PC-3 (cell line): ENCODE data around the gene MTG1. TPM values are rescaled to one million over a fixed set of nuclear protein-coding genes. Genes with fewer than 3 reads are reported as not detected.

ENCODE experiments used
- ATAC-seq: fragments of 200-7000 bp; cut with Tn5 transposase; 2 replicates; pipeline ENCODE4 v1.9.1; 2020; ENCODE audit warnings: mild to moderate bottlenecking, moderate library complexity
- BruUV-seq: library from RNA; stranded (reverse); fragments of 400-500 nt; replicated peaks from 2 replicates; lab custom pipeline; 2021; lab: Mats Ljungman, UMichigan
- CTCF ChIA-PET: fragments of 300-600 bp; sonication (Branson Sonifier 250); formaldehyde crosslinking; loops from one replicate; lab custom pipeline; 2022; ENCODE audit warnings: antibody characterized with exemption; lab: Charles Lee
- POLR2A ChIA-PET: fragments of 300-600 bp; sonication (Branson Sonifier 250); formaldehyde crosslinking; loops from one replicate; lab custom pipeline; 2022; ENCODE audit warnings: antibody characterized with exemption; ENCODE audit not compliant: unreplicated experiment; lab: Charles Lee
- DNase-seq: peaks from one replicate; pipeline ENCODE4 v3.0.0-alpha.2; 2015
- H2AFZ ChIP-seq: fragments of 300-600 bp; sonication (generic); 2 replicates; pipeline ENCODE4 v1.6.0; 2016; ENCODE audit warnings: antibody characterized with exemption, low read length
- H3F3A ChIP-seq: fragments of 300-600 bp; sonication (generic); one replicate; pipeline ENCODE4 v1.6.0; 2017; ENCODE audit warnings: antibody characterized with exemption, low read length, control low read depth, mild to moderate bottlenecking; ENCODE audit not compliant: unreplicated experiment
- H3K27ac ChIP-seq: fragments of 300-600 bp; sonication (generic); 2 replicates; pipeline ENCODE4 v1.5.1; 2016; ENCODE audit warnings: mild to moderate bottlenecking, low read length
- H3K27me3 ChIP-seq: fragments of 300-600 bp; sonication (generic); 2 replicates; pipeline ENCODE4 v1.6.1; 2016; ENCODE audit warnings: low read length, mixed read lengths
- H3K36me3 ChIP-seq: fragments of 300-600 bp; sonication (generic); 2 replicates; pipeline ENCODE4 v1.6.1; 2016; ENCODE audit warnings: low read depth, mixed run types, low read length, mixed read lengths
- H3K4me1 ChIP-seq: fragments of 300-600 bp; sonication (generic); 2 replicates; pipeline ENCODE4 v1.5.1; 2016; ENCODE audit warnings: low read length; ENCODE audit not compliant: insufficient read depth
- H3K4me2 ChIP-seq: fragments of 300-600 bp; sonication (generic); 2 replicates; pipeline ENCODE4 v1.6.0; 2016; ENCODE audit warnings: low read length
- H3K4me3 ChIP-seq: fragments of 300-600 bp; sonication (generic); 2 replicates; pipeline ENCODE4 v1.5.1; 2016; ENCODE audit warnings: mild to moderate bottlenecking, low read length, mixed read lengths
- H3K79me2 ChIP-seq: fragments of 300-600 bp; sonication (generic); 2 replicates; pipeline ENCODE4 v1.6.1; 2017; ENCODE audit warnings: low read length, mixed read lengths
- H3K9ac ChIP-seq: fragments of 300-600 bp; sonication (generic); 2 replicates; pipeline ENCODE4 v1.6.0; 2016; ENCODE audit warnings: mild to moderate bottlenecking, low read length
- H3K9me2 ChIP-seq: fragments of 300-600 bp; sonication (generic); replicated peaks from 2 replicates; pipeline ENCODE4 v1.6.1; 2016; ENCODE audit warnings: mixed run types, low read length, mixed read lengths
- H3K9me3 ChIP-seq: fragments of 300-600 bp; sonication (generic); 2 replicates; pipeline ENCODE4 v1.6.1; 2016; ENCODE audit warnings: low read length, mixed read lengths
- H4K20me1 ChIP-seq: fragments of 300-600 bp; sonication (generic); 2 replicates; pipeline ENCODE4 v1.6.1; 2016; ENCODE audit warnings: low read length, mixed read lengths
- CTCF ChIP-seq: fragments of 300-600 bp; sonication (generic); conservative IDR thresholded peaks from 2 replicates; pipeline ENCODE4 v1.5.1; 2017; ENCODE audit warnings: antibody characterized with exemption, low read depth, mild to moderate bottlenecking, low read length
- EZH2 ChIP-seq: fragments of 300-600 bp; sonication (generic); IDR thresholded peaks from one replicate; pipeline ENCODE4 v1.6.1; 2017; ENCODE audit warnings: antibody characterized with exemption, mild to moderate bottlenecking, low read length; ENCODE audit not compliant: unreplicated experiment
- EZH2phosphoT487 ChIP-seq: fragments of 300-600 bp; sonication (generic); IDR thresholded peaks from 2 replicates; pipeline ENCODE4 v1.6.1; 2018; ENCODE audit warnings: mild to moderate bottlenecking, antibody characterized with exemption, low read length, borderline replicate concordance
- intact Hi-C: fragments of 100-400 bp; cut with micrococcal nuclease; formaldehyde crosslinking; loops from 2 replicates; pipeline ENCODE4 v1.9.0; 2023
- total RNA-seq: library from RNA; depleted of rRNA; stranded (reverse); fragments of >200 nt; gene quantifications from 2 replicates; pipeline ENCODE4 v1.2.3, GENCODE V29; 2014

Gene MTG1
- total RNA-seq, 1 experiment from 2014 or later = 39.4 TPM

DNA sequence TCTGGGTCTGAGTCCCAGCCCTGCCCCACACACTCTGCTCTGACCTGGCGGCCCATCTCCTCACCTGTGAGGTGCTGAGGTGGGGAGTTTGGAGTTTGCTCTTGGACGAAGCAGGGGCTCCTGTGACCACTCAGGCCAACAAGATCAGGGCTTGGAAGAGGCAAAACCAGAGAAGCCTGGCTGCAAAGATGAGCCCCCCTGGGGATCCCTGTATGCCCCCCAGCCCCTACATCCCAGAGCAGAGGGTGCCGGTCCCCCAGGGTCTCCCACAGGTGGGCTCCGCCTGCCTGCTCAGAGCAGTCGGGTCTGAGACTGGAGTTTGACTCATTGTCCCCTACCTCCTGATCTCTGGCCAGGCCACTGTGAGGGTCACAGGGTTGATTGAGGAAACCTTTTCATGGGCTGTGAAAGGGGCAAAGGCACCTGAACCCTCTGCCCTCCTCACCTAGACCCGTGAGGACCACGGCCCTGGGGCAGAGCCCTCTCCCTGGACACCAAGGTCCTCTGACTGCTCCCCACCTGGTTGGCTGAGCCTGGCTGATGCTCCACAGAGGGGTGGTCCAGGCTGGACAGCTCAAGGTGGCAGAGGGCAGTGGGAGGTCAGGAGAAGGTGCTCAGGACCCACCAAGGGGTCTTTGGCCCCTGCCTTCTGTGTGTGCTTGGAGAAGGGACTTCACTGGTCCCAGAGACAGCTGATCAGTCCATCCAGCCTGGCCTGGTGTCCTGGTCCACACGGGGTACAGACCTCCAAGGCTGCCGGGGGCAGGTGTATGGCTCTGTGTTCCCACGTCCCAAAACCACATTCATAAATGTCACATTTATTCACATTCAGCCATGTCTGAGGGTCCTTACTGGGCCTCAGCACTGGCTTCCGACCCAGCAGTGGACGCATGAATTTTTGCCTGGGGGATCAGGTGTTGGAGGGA, 50.6 kb downstream of the MTG1 start:
- TF ChIP-seq CTCF = no peak
- TF ChIP-seq EZH2 = no peak
- no peak for TF ChIP-seq EZH2phosphoT487
- no peaks in the 10 kb centered on the region for H3K79me2 ChIP-seq
- ChIA-PET POLR2A (no interaction called here), CTCF (no interaction called here)
- no peak overlapping the region for H3K4me3 ChIP-seq
- H3K9me2 ChIP-seq = no peaks in the 10 kb centered on the region
- DNase-seq (no peak), ATAC-seq (no peak)
- no peaks in the 10 kb centered on the region for H3K4me1 ChIP-seq
- no peaks in the 10 kb centered on the region; the same call in 1 of the 2 replicates for H3K36me3 ChIP-seq
- H3K27ac ChIP-seq = no peak overlapping the region
- H3K4me2 ChIP-seq = no peak overlapping the region
- intact Hi-C loops = no loop called here
- H4K20me1 ChIP-seq = no peaks in the 10 kb centered on the region
- H3K9ac ChIP-seq = no peak overlapping the region
- peaks cover 8% of the 10 kb centered on the region; the same call in 1 of the 2 replicates for H3K9me3 ChIP-seq
- no peaks in the 10 kb centered on the region for H3F3A ChIP-seq
- no peaks in the 10 kb centered on the region for H3K27me3 ChIP-seq
- BruUV-seq = no TSS peak
- no peak overlapping the region for H2AFZ ChIP-seq

DNA sequence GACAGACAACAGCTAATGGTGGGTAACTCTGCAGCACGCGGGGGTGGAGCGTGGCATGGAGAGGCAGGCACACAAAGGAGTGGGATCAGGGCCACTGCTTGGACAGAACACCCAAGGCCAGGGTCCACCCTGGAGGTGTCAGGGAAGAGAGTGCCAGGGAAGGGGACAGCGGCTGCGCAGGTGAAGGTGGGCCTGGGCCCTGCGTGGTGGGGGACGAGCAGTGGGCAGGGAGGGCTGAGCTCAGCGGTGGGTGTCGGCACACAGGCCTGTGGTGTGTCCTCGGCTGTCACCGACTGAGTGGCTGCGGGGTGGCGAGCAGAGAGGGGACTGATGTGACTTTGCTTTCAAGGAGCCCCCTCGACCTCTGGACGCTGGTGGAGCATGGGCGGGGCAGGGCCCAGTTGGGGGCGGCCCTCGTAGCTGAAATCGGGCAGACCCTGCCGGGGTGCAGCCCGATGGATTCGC, 51.3 kb downstream of the MTG1 start:
- H3K27me3 ChIP-seq = no peaks in the 10 kb centered on the region
- no peak for DNase-seq
- H4K20me1 ChIP-seq = no peaks in the 10 kb centered on the region
- no peaks in the 10 kb centered on the region for H3K9me2 ChIP-seq
- intact Hi-C loops = no loop called here
- H3K4me1 ChIP-seq = no peaks in the 10 kb centered on the region
- ChIA-PET POLR2A (no interaction called here), CTCF (no interaction called here)
- no peaks in the 10 kb centered on the region for H3K79me2 ChIP-seq
- no peak for ATAC-seq
- H3K9me3 ChIP-seq = peaks cover 8% of the 10 kb centered on the region; the same call in 1 of the 2 replicates
- no TSS peak for BruUV-seq
- H3K4me3 ChIP-seq = no peak overlapping the region
- H2AFZ ChIP-seq = no peak overlapping the region
- no peak overlapping the region for H3K9ac ChIP-seq
- TF ChIP-seq EZH2phosphoT487 (no peak), EZH2 (no peak), CTCF (no peak)
- no peaks in the 10 kb centered on the region for H3F3A ChIP-seq
- H3K4me2 ChIP-seq = no peak overlapping the region
- H3K27ac ChIP-seq = no peak overlapping the region
- H3K36me3 ChIP-seq = no peaks in the 10 kb centered on the region; the same call in 1 of the 2 replicates
